ENCODE data around the gene PLA2G1B.

Gene PLA2G1B

DNA sequence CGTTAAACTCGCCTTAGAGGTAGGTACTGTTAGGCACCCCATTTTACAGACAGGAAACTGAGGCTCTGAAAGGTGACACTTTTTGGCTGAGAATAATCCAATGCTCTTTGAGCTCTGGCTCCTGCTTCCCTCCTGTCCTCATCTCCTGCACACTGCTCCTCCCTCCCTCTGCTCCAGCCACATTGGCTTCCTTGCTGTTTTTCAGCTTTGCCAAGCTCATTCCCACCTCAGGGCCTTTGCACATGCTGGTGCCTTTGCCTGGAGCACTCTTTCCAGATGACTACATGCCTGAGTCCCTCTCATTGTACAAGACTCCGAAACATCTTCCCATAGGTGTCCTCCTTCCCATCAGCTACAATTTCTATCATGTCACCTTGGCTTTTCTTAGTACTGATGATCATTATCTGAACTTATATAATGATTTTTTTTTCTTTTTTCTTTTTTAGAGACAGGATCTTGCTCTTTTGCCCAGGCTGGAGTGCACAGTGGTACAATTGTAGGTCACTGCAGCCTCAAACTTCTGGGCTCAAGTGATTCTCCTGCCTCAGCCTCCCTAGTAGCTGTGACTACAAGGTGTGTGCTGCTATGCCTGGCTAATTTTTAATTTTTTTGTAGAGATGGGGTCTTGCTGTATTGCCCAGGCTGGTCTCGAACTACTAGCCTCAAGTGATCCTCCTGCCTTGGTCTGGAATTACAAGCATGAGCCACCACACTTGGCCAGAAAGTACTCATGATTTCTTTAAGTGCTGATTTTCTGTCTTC, 26.2 kb upstream of the PLA2G1B start:
- TF ChIP-seq POLR2AphosphoS5 (IDR thresholded peaks at IDR 0.05; ENCODE audit: low read depth, low read length) = no peak

DNA sequence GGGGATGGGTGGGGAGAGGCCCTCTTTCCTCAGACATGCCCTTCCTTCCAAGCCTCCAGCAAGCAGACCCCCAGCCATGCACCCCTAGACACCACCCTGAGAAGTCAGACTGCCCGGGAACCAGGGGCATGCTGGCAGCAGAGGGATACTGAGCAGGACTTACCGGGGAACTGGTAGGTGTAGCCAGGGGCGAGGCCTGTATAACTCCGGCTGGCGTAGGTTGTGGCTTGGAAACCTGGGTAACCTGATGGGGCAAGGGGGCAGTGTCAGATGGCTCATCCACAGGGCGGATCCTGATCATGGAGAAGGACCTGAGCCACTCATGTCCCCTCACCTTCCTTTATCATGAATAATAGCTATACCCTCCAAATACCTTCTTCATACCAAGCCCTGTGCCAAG, 25.6 kb upstream of the PLA2G1B start:
- TF ChIP-seq, protein P1, sequence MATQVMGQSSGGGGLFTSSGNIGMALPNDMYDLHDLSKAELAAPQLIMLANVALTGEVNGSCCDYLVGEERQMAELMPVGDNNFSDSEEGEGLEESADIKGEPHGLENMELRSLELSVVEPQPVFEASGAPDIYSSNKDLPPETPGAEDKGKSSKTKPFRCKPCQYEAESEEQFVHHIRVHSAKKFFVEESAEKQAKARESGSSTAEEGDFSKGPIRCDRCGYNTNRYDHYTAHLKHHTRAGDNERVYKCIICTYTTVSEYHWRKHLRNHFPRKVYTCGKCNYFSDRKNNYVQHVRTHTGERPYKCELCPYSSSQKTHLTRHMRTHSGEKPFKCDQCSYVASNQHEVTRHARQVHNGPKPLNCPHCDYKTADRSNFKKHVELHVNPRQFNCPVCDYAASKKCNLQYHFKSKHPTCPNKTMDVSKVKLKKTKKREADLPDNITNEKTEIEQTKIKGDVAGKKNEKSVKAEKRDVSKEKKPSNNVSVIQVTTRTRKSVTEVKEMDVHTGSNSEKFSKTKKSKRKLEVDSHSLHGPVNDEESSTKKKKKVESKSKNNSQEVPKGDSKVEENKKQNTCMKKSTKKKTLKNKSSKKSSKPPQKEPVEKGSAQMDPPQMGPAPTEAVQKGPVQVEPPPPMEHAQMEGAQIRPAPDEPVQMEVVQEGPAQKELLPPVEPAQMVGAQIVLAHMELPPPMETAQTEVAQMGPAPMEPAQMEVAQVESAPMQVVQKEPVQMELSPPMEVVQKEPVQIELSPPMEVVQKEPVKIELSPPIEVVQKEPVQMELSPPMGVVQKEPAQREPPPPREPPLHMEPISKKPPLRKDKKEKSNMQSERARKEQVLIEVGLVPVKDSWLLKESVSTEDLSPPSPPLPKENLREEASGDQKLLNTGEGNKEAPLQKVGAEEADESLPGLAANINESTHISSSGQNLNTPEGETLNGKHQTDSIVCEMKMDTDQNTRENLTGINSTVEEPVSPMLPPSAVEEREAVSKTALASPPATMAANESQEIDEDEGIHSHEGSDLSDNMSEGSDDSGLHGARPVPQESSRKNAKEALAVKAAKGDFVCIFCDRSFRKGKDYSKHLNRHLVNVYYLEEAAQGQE (IDR thresholded peaks at IDR 0.05; ENCODE audit: insufficient read depth in 1 of 2, low read depth in 2 of 2, low read length in 2 of 2) = no peak
- TF ChIP-seq SIN3A (IDR thresholded peaks at IDR 0.05; ENCODE audit: borderline replicate concordance, insufficient read depth, low read length) (no peak), FOXP2 (optimal IDR thresholded peaks at IDR 0.05; ENCODE audit: borderline replicate concordance, extremely low read depth, extremely low read length, insufficient read depth) (no peak), POLR2AphosphoS5 (IDR thresholded peaks at IDR 0.05; ENCODE audit: low read depth, low read length) (no peak), TAF1 (IDR thresholded peaks at IDR 0.05; ENCODE audit: borderline replicate concordance, insufficient read depth, low read length) (no peak)

DNA sequence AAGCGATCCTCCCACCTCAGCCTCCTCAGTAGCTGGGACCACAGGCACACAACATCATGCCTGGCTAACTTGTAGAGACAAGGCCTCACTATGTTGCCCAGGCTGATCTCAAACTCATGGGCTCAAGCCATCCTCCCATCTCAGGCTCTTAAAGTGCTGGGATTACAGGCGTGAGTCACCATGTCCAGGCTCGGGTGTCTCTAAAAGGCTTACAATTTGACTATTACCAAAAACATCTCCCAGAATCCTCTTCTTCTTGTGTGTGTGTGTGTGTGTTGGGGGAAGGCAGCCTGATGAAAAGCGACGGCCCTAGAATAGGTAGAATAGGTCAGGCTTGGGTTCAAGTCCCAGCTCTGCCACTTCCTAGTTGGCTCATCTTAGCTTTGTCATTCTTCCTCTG, 24.5 kb upstream of the PLA2G1B start:
- TF ChIP-seq, protein P1 (IDR thresholded peaks at IDR 0.05; ENCODE audit: insufficient read depth in 1 of 2, low read depth in 2 of 2, low read length in 2 of 2) = no peak
- TF ChIP-seq TAF1 (IDR thresholded peaks at IDR 0.05; ENCODE audit: borderline replicate concordance, insufficient read depth, low read length) = no peak
- TF ChIP-seq FOXP2 (optimal IDR thresholded peaks at IDR 0.05; ENCODE audit: borderline replicate concordance, extremely low read depth, extremely low read length, insufficient read depth) = no peak
- no peak for TF ChIP-seq SIN3A (IDR thresholded peaks at IDR 0.05; ENCODE audit: borderline replicate concordance, insufficient read depth, low read length)
- TF ChIP-seq POLR2AphosphoS5 (IDR thresholded peaks at IDR 0.05; ENCODE audit: low read depth, low read length) = no peak

DNA sequence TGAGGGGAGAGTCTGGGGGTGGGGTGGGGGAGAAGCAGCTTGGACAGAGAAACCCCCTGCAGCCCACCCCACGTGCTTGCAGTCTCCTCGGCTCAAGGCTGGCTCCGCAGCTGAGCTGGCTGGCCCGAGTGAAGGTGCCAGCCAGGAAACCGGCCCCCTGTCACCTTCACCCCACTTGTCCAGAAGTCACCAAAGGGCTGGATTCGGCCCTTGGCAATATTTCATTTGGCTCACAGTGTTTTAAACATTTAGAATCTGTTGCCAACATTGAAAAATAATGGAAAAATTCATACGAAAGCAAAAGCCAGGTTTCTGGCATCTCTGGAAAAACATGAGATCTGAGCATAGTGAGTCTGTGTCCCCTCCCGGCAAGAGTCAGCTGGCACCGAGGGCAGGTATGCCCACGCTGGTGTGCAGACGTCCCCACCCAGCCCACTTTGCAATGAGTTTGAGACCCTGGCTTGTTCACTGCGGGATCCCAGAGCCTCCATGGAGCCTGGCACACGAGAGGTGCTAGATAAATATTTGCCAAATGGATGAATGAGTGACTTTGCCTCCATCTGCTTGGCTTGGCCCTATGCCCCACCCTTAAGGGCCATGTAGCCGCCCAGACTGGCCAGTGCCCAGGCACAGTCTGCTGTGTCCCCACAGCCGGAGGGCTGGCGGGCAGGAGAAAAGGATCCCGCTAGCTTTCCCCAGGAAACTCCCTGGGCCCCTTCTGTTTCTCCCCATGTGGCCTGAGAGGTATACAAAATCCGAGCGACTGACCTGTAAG, 23.2 kb upstream of the PLA2G1B start:
- TF ChIP-seq, protein P1 (IDR thresholded peaks at IDR 0.05; ENCODE audit: insufficient read depth in 1 of 2, low read depth in 2 of 2, low read length in 2 of 2) = no peak
- TF ChIP-seq SIN3A (IDR thresholded peaks at IDR 0.05; ENCODE audit: borderline replicate concordance, insufficient read depth, low read length) = no peak
- TF ChIP-seq TAF1 (IDR thresholded peaks at IDR 0.05; ENCODE audit: borderline replicate concordance, insufficient read depth, low read length) = no peak
- TF ChIP-seq POLR2AphosphoS5 (IDR thresholded peaks at IDR 0.05; ENCODE audit: low read depth, low read length) = no peak
- TF ChIP-seq FOXP2 (optimal IDR thresholded peaks at IDR 0.05; ENCODE audit: borderline replicate concordance, extremely low read depth, extremely low read length, insufficient read depth) = no peak

DNA sequence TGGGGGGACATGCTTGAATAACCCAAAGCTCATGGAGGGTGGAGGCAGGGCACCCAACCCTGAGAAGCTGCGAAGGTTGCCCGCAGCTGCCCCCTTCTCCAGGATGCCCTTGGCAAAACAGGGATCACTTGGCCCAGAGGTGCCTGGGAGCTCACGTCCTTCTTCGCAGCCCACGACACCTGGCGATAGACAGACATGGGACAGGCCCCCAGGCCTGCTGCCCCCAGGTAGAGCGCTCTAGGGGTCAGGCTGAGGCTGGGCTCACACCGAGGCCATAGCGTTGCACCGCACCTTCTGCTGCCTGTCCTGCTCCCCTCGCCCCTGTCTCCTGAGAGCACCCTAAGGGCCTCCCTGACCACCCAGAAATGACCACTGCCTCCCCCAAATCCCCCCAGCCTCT, 20.2 kb upstream of the PLA2G1B start:
- TF ChIP-seq FOXP2 (optimal IDR thresholded peaks at IDR 0.05; ENCODE audit: borderline replicate concordance, extremely low read depth, extremely low read length, insufficient read depth) (no peak), TAF1 (IDR thresholded peaks at IDR 0.05; ENCODE audit: borderline replicate concordance, insufficient read depth, low read length) (no peak), POLR2AphosphoS5 (IDR thresholded peaks at IDR 0.05; ENCODE audit: low read depth, low read length) (no peak), SIN3A (IDR thresholded peaks at IDR 0.05; ENCODE audit: borderline replicate concordance, insufficient read depth, low read length) (no peak)
- TF ChIP-seq, protein P1 (IDR thresholded peaks at IDR 0.05; ENCODE audit: insufficient read depth in 1 of 2, low read depth in 2 of 2, low read length in 2 of 2) = no peak
